Duodenal mucosa (tissue), 2 donors: ENCODE measurements around the gene RUNX1.

Experiments
- H3K27ac ChIP-seq: one replicate; pipeline ENCODE4 v1.7.0; 2013; ENCODE audit warnings: low read depth, low read length
- H3K27me3 ChIP-seq, 2 donors: one replicate each; pipeline ENCODE4 v1.7.0; 2013; ENCODE audit warnings: low read length in 2 of 2, control low read depth in 1 of 2; ENCODE audit not compliant: insufficient read depth in 2 of 2, control insufficient read depth in 1 of 2
- H3K36me3 ChIP-seq, 2 donors: one replicate each; pipeline ENCODE4 v1.7.0; 2013; ENCODE audit warnings: low read length in 2 of 2, control low read depth in 1 of 2; ENCODE audit not compliant: insufficient read depth in 2 of 2, control insufficient read depth in 1 of 2
- H3K4me1 ChIP-seq, 2 donors: one replicate each; pipeline ENCODE4 v1.7.0; 2013; ENCODE audit warnings: low read length in 2 of 2, control low read depth in 1 of 2; ENCODE audit not compliant: insufficient read depth in 2 of 2, control insufficient read depth in 1 of 2
- H3K4me3 ChIP-seq, 2 donors: one replicate each; pipeline ENCODE4 v1.7.0; 2013; ENCODE audit warnings: low read length in 2 of 2, low read depth in 1 of 2
- H3K9ac ChIP-seq, 2 donors: one replicate each; pipeline ENCODE4 v1.7.0; 2013; ENCODE audit warnings: low read length in 2 of 2, low read depth in 1 of 2
- H3K9me3 ChIP-seq, 2 donors: one replicate each; pipeline ENCODE4 v1.7.0; 2013; ENCODE audit warnings: low read length in 2 of 2, control low read depth in 1 of 2; ENCODE audit not compliant: control insufficient read depth in 1 of 2

RUNX1 gene

DNA sequence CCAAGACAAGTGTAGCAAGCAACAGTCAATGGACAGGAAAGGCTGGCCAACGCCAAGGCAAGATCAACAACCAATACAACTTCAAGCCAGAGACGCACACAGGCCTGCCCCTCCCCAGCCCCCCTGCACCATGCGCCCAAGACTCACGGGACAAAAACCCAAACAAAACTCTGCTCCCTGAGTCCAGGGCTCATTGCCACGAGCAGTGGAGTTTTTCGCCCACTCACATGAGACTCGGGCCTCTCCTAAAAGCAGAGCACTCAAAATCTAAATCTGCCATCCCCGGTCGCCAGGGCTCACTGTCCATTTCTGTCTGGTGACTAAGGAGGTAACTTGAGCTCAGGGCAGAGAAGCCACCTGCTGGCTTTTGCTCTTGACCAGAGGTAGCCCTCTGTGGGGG, 205.5 kb downstream of the RUNX1 start:
- no peak overlapping the region for H3K9ac ChIP-seq
- peaks cover 8 to 47% of the 10 kb centered on the region in 2 donors for H3K36me3 ChIP-seq
- H3K27me3 ChIP-seq = no peaks in the 10 kb centered on the region
- H3K4me1 ChIP-seq = peaks cover 28 to 33% of the 10 kb centered on the region in 2 donors
- no peak overlapping the region for H3K4me3 ChIP-seq
- no peak overlapping the region for H3K27ac ChIP-seq
- no peaks in the 10 kb centered on the region for H3K9me3 ChIP-seq

DNA sequence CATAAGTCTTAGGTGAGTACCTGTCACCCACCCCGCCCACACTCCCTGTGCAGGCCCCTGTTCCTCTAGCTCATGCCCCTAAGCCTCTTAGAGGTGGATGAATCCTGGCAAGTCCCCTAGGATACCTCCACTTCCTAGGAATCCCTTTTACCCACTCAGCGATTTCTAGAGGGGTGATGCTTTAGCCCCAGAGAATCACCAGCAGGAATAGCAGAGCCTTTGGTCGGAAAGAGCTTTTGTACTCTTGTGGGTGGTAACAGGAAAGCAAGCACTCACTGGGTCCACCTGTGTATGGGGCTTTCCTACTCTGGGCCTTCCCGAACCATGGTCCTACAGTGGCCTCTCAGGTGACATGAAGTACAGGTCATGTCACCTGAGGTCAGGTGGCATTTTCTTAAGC, 207.9 kb downstream of the RUNX1 start:
- Histone ChIP-seq H3K27ac (no peak overlapping the region), H3K36me3 (peaks cover 8 to 51% of the 10 kb centered on the region in 2 donors), H3K27me3 (no peaks in the 10 kb centered on the region), H3K4me3 (no peak overlapping the region), H3K4me1 (peaks cover 21 to 22% of the 10 kb centered on the region in 2 donors), H3K9ac (no peak overlapping the region), H3K9me3 (no peaks in the 10 kb centered on the region)

DNA sequence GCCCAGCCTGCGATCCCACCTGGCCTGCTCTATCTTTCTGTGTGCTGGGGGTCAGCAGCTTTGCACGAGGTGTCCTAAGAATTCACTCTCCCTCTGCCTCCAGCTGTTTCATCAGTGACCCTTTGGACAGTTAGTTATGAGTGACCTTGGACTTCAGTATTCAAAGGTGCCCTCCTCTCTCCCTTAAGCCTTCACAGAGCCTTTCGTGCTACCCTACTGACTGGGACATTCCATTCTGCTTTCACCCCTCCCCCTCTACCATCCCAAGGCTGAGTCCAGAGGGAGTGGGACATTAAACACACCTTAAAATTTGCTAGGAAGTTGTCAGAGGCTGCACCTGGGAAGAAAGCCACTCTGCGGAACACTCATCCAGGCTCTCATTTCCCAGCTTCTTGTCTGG, 208.4 kb downstream of the RUNX1 start:
- Histone ChIP-seq H3K27ac (no peak overlapping the region), H3K36me3 (peaks cover 8 to 55% of the 10 kb centered on the region in 2 donors), H3K9me3 (no peaks in the 10 kb centered on the region), H3K4me3 (no peak overlapping the region), H3K9ac (no peak overlapping the region), H3K4me1 (peaks cover 20 to 21% of the 10 kb centered on the region in 2 donors), H3K27me3 (no peaks in the 10 kb centered on the region)

DNA sequence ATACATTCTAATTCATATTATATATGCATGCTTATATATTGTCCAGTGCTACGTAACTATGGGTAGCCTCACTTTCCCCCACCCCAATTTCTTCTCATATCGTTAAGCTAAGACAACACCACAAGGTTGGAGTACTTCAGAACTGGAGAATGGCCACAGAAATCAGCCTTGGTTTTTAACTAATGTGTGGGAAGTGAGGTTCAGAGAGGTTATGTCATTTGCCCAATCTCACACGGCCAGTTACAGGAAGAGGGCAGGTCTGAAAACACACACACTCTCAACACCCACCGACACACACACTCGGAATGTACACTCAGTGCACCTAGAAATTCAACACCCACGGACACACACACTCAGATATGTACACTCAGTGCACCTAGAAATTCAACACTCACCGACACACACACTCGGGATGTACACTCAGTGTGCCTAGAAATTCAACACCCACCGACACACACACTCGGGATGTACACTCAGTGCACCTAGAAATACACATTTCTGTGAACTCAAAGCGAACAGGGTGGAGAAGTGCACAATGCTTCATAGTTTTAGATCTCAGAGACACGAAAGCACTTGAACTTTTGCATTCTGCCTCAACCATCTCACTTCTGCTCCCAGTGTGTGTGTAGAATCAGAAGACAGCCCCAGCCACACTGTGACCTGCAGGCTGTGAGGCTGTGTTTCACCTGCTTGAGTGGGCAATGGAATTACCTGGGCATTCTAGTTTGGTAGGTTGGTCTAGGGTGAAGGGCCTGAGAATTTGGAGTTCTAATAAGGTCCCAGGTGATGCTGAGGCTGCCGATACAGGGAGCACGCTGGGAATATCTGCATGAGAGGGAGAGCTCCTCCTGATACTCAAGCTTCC, 209.9 kb downstream of the RUNX1 start:
- H3K9ac ChIP-seq = no peak overlapping the region
- peaks cover 7 to 51% of the 10 kb centered on the region in 2 donors for H3K36me3 ChIP-seq
- H3K27ac ChIP-seq = no peak overlapping the region
- no peaks in the 10 kb centered on the region for H3K27me3 ChIP-seq
- no peak overlapping the region for H3K4me3 ChIP-seq
- H3K4me1 ChIP-seq = peaks cover 5 to 9% of the 10 kb centered on the region in 2 donors
- no peaks in the 10 kb centered on the region for H3K9me3 ChIP-seq

DNA sequence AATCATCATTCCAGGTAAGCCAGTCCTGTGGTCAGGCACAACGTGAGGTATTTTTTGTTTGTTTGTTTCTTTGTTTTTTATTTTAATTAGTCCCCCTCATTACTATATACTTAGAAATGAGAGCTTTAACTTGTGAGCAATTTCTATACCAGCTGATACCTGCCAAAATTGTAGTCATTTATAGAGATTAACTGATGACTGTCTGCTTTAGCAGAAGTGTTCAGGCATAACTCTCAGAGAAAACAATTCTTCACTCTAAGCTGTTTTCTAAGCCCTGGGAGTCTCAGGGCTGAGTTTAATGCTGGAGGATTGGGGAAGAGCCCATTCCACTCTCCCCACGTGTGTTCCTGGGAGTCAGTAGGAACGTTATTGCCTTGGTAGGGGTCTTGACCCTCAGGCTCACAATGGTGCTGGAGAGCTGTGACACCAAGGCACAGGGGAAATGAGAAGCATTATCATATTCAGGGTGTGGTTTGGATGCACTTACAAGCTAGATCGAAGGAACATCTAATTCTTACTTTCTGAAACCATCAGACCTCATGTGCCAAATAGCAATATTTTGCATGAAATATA, 212.1 kb downstream of the RUNX1 start:
- no peaks in the 10 kb centered on the region for H3K27me3 ChIP-seq
- H3K36me3 ChIP-seq = peaks cover 9 to 59% of the 10 kb centered on the region in 2 donors
- H3K9me3 ChIP-seq = no peaks in the 10 kb centered on the region
- no peak overlapping the region for H3K4me3 ChIP-seq
- no peak overlapping the region for H3K27ac ChIP-seq
- peaks cover 5 to 7% of the 10 kb centered on the region in 2 donors for H3K4me1 ChIP-seq
- no peak overlapping the region for H3K9ac ChIP-seq

DNA sequence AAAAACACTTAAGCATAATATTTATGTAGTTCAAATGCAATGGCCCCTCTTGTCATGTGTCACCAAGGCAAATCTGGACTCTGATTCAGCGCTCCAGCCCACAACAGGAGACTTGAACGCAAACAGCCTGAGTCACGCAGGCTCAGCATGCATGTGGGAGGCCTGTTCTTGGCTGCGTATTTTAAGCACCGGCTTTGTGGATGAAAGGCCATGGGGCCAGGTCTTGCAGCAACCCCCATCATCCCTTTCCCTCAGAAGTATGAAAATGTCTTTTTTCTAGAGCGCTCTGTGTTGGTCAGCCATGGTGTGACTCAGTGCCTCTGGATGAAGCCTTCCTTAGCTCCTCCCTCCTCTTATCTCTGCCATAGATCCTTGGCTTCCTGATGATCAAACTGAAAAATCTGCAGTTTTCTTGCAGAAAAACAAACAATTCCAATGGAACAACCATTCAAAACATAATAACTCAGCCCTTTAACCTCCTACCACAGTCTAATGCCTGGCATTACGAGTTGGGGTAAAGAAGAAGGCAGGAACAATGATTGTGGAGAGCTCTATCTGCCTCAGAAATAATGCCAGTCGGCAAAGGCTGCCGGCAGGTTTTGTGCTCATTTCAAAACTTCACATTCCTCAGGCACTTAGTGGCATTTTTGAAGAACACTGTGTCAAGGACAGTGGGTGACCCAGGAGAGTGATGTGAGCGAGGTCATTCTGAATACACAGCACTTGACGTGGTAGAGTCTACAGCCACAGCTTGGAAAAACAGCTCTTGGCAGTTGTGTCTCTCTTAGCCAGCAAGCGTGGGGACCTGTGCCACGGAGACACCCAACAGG, 212.8 kb downstream of the RUNX1 start:
- Histone ChIP-seq H3K9me3 (no peaks in the 10 kb centered on the region), H3K4me1 (peaks cover 5 to 7% of the 10 kb centered on the region in 2 donors), H3K27ac (no peak overlapping the region), H3K27me3 (no peaks in the 10 kb centered on the region), H3K4me3 (no peak overlapping the region), H3K9ac (no peak overlapping the region), H3K36me3 (peaks cover 6 to 54% of the 10 kb centered on the region in 2 donors)

DNA sequence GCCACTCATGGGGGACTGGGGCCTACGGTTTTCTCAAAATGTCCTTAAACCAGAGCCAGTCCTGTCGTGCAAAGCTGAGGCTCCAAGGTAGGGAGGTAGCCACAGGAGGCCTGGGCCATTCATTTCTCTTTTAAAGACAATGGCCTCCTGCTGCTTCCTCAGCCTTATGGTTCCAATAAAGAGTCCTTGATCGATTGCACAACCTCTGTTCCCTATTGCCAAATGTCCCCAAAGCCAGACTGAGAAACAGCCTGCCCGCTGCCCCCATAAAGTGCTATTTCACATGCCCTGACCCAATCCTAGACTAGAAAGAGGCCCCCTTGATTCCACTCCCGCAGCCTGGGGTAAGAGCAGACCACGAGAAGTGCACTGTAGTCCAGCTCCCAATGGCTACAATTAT, 213.6 kb downstream of the RUNX1 start:
- no peaks in the 10 kb centered on the region for H3K27me3 ChIP-seq
- H3K9ac ChIP-seq = no peak overlapping the region
- no peak overlapping the region for H3K4me3 ChIP-seq
- peaks cover 9 to 52% of the 10 kb centered on the region in 2 donors for H3K36me3 ChIP-seq
- H3K27ac ChIP-seq = no peak overlapping the region
- H3K9me3 ChIP-seq = no peaks in the 10 kb centered on the region
- peaks cover 5 to 7% of the 10 kb centered on the region in 2 donors for H3K4me1 ChIP-seq

DNA sequence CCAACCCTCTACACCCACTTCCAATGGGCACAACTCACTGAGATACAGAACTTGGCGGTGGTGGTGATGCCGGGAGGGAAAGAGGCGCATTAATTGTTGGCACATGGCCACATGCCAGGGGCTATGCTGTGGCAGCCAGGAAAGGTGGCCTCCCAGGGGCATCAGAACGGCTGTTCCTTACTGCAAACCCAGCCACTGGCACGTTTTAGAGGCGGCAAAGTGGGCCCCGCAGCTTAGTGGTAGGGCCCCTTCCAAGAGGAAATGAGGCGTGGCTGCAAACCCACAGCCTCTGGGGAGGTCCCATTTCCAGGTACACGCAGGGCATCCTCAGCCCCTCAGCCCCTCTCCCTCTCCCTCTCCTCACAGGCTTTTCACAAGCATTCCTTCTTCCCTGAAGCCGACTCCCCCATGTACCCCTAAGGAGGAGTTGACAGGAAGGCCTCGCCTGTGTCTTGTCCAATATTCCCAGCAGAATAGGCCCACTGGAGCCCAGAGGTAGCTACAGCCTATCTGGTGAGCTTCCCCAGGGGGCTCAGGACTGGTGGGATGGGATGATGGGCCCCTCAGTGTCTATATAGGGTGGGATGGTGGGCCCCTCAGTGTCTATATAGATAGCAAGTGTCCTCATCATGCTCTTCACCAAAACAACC, 214.1 kb downstream of the RUNX1 start:
- Histone ChIP-seq H3K36me3 (peaks cover 15 to 52% of the 10 kb centered on the region in 2 donors), H3K9ac (no peak overlapping the region), H3K4me1 (peaks cover 5 to 7% of the 10 kb centered on the region in 2 donors), H3K27me3 (no peaks in the 10 kb centered on the region), H3K9me3 (no peaks in the 10 kb centered on the region), H3K4me3 (no peak overlapping the region), H3K27ac (no peak overlapping the region)

DNA sequence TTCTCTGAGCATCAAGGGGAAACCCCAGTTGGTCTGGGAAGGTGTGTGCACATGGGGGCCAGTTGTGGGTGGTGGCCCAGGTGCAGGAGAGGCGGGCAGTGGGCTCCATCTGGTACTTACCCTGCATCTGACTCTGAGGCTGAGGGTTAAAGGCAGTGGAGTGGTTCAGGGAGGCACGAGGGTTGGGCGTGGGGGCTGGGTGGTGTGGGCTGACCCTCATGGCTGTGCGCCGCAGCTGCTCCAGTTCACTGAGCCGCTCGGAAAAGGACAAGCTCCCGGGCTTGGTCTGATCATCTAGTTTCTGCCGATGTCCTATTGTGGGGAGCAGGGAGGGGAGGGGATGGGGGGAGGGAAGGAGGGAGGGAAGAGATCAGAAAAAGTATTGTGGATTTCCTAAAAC, 214.8 kb downstream of the RUNX1 start:
- Histone ChIP-seq H3K27me3 (no peaks in the 10 kb centered on the region), H3K27ac (no peak overlapping the region), H3K4me1 (peaks cover 5 to 7% of the 10 kb centered on the region in 2 donors), H3K9ac (no peak overlapping the region), H3K36me3 (peaks cover 15 to 50% of the 10 kb centered on the region in 2 donors), H3K9me3 (no peaks in the 10 kb centered on the region), H3K4me3 (no peak overlapping the region)
